Loucy (cell line): ENCODE data around the gene OSBPL8.
A peak's percentile ranks its signal among the peaks of the same experiment; 100 is the strongest.

ENCODE experiments used
- H2AFZ ChIP-seq: fragments of 200-600 bp; sonication (generic); 2 replicates; pipeline ENCODE4 v1.6.0; 2016; ENCODE audit warnings: antibody characterized with exemption, mild to moderate bottlenecking, low read length, moderate library complexity
- H3F3A ChIP-seq: fragments of 200-600 bp; 2 replicates; pipeline ENCODE4 v1.6.0; 2016; ENCODE audit warnings: antibody characterized with exemption, low read depth, mild to moderate bottlenecking
- H3K27me3 ChIP-seq: fragments of 200-600 bp; sonication (generic); 2 replicates; pipeline ENCODE4 v1.6.1; 2014; ENCODE audit warnings: low read length, mild to moderate bottlenecking; ENCODE audit not compliant: insufficient read depth, poor library complexity, severe bottlenecking
- H3K36me3 ChIP-seq: fragments of 200-600 bp; sonication (generic); 2 replicates; pipeline ENCODE4 v1.6.1; 2016; ENCODE audit warnings: low read length; ENCODE audit not compliant: insufficient read depth
- H3K4me1 ChIP-seq: fragments of 200-600 bp; sonication (generic); 2 replicates; pipeline ENCODE4 v1.5.1; 2014; ENCODE audit warnings: low read length, mild to moderate bottlenecking; ENCODE audit not compliant: insufficient read depth, poor library complexity, severe bottlenecking
- H3K4me2 ChIP-seq: fragments of 200-600 bp; sonication (generic); 2 replicates; pipeline ENCODE4 v1.6.0; 2014; ENCODE audit warnings: antibody characterized with exemption, low read length, low read depth, mild to moderate bottlenecking; ENCODE audit not compliant: poor library complexity, severe bottlenecking
- H3K4me3 ChIP-seq: fragments of 200-600 bp; sonication (generic); 2 replicates; pipeline ENCODE4 v1.5.1; 2014; ENCODE audit warnings: low read length, mild to moderate bottlenecking, mixed read lengths; ENCODE audit not compliant: poor library complexity, severe bottlenecking
- H3K79me2 ChIP-seq: fragments of 200-600 bp; sonication (generic); 2 replicates; pipeline ENCODE4 v1.6.1; 2014; ENCODE audit warnings: low read length; ENCODE audit not compliant: insufficient read depth
- H3K9ac ChIP-seq: fragments of 200-600 bp; sonication (generic); 2 replicates; pipeline ENCODE4 v1.6.0; 2014; ENCODE audit warnings: mild to moderate bottlenecking, low read depth, low read length, moderate library complexity; ENCODE audit not compliant: poor library complexity, severe bottlenecking
- H3K9me2 ChIP-seq: fragments of 200-600 bp; sonication (generic); replicated peaks from 2 replicates; pipeline ENCODE4 v1.6.1; 2016; ENCODE audit warnings: low read depth, low read length, mixed read lengths
- H3K9me3 ChIP-seq: fragments of 200-600 bp; sonication (generic); 2 replicates; pipeline ENCODE4 v1.6.1; 2014; ENCODE audit warnings: mild to moderate bottlenecking, antibody characterized with exemption, low read length, low read depth; ENCODE audit not compliant: insufficient read depth
- H4K20me1 ChIP-seq: fragments of 200-600 bp; sonication (generic); 2 replicates; pipeline ENCODE4 v1.6.0; 2014; ENCODE audit warnings: antibody characterized with exemption, low read length, mild to moderate bottlenecking; ENCODE audit not compliant: insufficient read depth, poor library complexity, severe bottlenecking
- CTCF ChIP-seq: fragments of 200-600 bp; sonication (generic); conservative IDR thresholded peaks from 2 replicates; pipeline ENCODE4 v1.5.1; 2014; ENCODE audit warnings: mild to moderate bottlenecking, antibody characterized with exemption, low read length
- EZH2phosphoT487 ChIP-seq: fragments of 200-600 bp; IDR thresholded peaks from 2 replicates; pipeline ENCODE4 v1.6.1; 2018; ENCODE audit warnings: antibody characterized with exemption, mild to moderate bottlenecking, moderate library complexity, borderline replicate concordance

Gene OSBPL8

GRCh38 chr12:76356071-76356470 is 203.5 kb downstream of the OSBPL8 start:
- Histone ChIP-seq H3K4me1 (no peaks in the 10 kb centered on the region), H3K79me2 (no peaks in the 10 kb centered on the region), H2AFZ (no peak overlapping the region), H3K4me2 (no peak overlapping the region), H3K9ac (no peak overlapping the region), H3K9me3 (no peaks in the 10 kb centered on the region), H3K4me3 (no peak overlapping the region), H3K9me2 (no peaks in the 10 kb centered on the region), H4K20me1 (no peaks in the 10 kb centered on the region), H3F3A (no peaks in the 10 kb centered on the region), H3K36me3 (peaks cover 30% of the 10 kb centered on the region), H3K27me3 (no peaks in the 10 kb centered on the region)
- TF ChIP-seq EZH2phosphoT487 = no peak
- TF ChIP-seq CTCF = no peak

GRCh38 chr12:76348079-76348901 is 211.3 kb downstream of the OSBPL8 start, which contains the start of gene BBS10:
Gene BBS10, minus strand, starts transcription at chr12:76348415. Its CDS starts 57 bp downstream, at chr12:76348358.
- Histone ChIP-seq H2AFZ (peak within 1 kb of the TSS; percentile 98), H3K36me3 (no peaks in the 10 kb centered on the region), H3K4me1 (peaks cover 25% of the 10 kb centered on the region), H4K20me1 (no peaks in the 10 kb centered on the region), H3K9ac (peak within 1 kb of the TSS; percentile 77), H3K79me2 (peaks cover 9% of the 10 kb centered on the region; the same call in 1 of the 2 replicates), H3F3A (no peaks in the 10 kb centered on the region), H3K9me3 (no peaks in the 10 kb centered on the region), H3K4me3 (peak within 1 kb of the TSS; percentile 92), H3K4me2 (peak within 1 kb of the TSS; percentile 91), H3K9me2 (no peaks in the 10 kb centered on the region), H3K27me3 (no peaks in the 10 kb centered on the region)
- TF ChIP-seq CTCF = peak; percentile 57
- no peak for TF ChIP-seq EZH2phosphoT487

GRCh38 chr12:76346798-76347420 is 212.7 kb downstream of the OSBPL8 start:
- H3K27me3 ChIP-seq = no peaks in the 10 kb centered on the region
- no peaks in the 10 kb centered on the region for H3K9me3 ChIP-seq
- H3K4me1 ChIP-seq = peaks cover 25% of the 10 kb centered on the region
- H3K4me2 ChIP-seq = peak overlapping the region; percentile 91
- no peaks in the 10 kb centered on the region for H3F3A ChIP-seq
- peaks cover 9% of the 10 kb centered on the region; the same call in 1 of the 2 replicates for H3K79me2 ChIP-seq
- H4K20me1 ChIP-seq = no peaks in the 10 kb centered on the region
- H3K4me3 ChIP-seq = peak overlapping the region; percentile 92
- H3K9ac ChIP-seq = peak overlapping the region; percentile 77
- no peaks in the 10 kb centered on the region for H3K9me2 ChIP-seq
- no peak overlapping the region for H2AFZ ChIP-seq
- TF ChIP-seq CTCF = peak; percentile 59
- TF ChIP-seq EZH2phosphoT487 = no peak
- H3K36me3 ChIP-seq = no peaks in the 10 kb centered on the region
